Measurements from ENCODE around the gene CARD11.

Gene CARD11

GRCh38 chr7:2944739-2945138, 98.9 kb downstream of the CARD11 start:
- Histone ChIP-seq H3K4me3 (replicated peaks; ENCODE audit: insufficient read depth, low read length) (no peak overlapping the region), H3K27me3 (ENCODE audit: insufficient read depth, poor library complexity, severe bottlenecking) (no peaks in the 10 kb centered on the region), H3K27ac (replicated peaks) (no peak overlapping the region)
- TF ChIP-seq SPI1 (IDR thresholded peaks at IDR 0.05; ENCODE audit: borderline replicate concordance, low read depth) (peak; percentile 56; the same call in 1 of the 2 replicates), CTCF (IDR thresholded peaks at IDR 0.05; ENCODE audit: insufficient read depth, low read length) (no peak), GABPA (IDR thresholded peaks at IDR 0.05; ENCODE audit: low read depth) (no peak), REST (IDR thresholded peaks at IDR 0.05; ENCODE audit: insufficient replicate concordance, low read depth) (no peak), POLR2AphosphoS5 (IDR thresholded peaks at IDR 0.05; ENCODE audit: low read depth) (no peak)
- DNase-seq (ENCODE audit: low read depth in 1 of 2, low spot score in 1 of 2): no peak

- TF ChIP-seq POLR2AphosphoS5 (IDR thresholded peaks at IDR 0.05; ENCODE audit: low read depth) (no peak), CTCF (IDR thresholded peaks at IDR 0.05; ENCODE audit: insufficient read depth, low read length) (no peak), GABPA (IDR thresholded peaks at IDR 0.05; ENCODE audit: low read depth) (no peak), REST (IDR thresholded peaks at IDR 0.05; ENCODE audit: insufficient replicate concordance, low read depth) (no peak), SPI1 (IDR thresholded peaks at IDR 0.05; ENCODE audit: borderline replicate concordance, low read depth) (no peak)
- no peak overlapping the region for H3K27ac ChIP-seq (replicated peaks)
- no peak for DNase-seq (ENCODE audit: low read depth in 1 of 2, low spot score in 1 of 2)
- no peak overlapping the region for H3K4me3 ChIP-seq (replicated peaks; ENCODE audit: insufficient read depth, low read length)
- no peaks in the 10 kb centered on the region for H3K27me3 ChIP-seq (ENCODE audit: insufficient read depth, poor library complexity, severe bottlenecking)
Observed at GRCh38 chr7:2943851-2944601, 99.6 kb downstream of the CARD11 start.

GRCh38 chr7:2941216-2941859, 102.3 kb downstream of the CARD11 start:
- TF ChIP-seq SPI1 (IDR thresholded peaks at IDR 0.05; ENCODE audit: borderline replicate concordance, low read depth): no peak
- TF ChIP-seq POLR2AphosphoS5 (IDR thresholded peaks at IDR 0.05; ENCODE audit: low read depth): no peak
- no peak for TF ChIP-seq GABPA (IDR thresholded peaks at IDR 0.05; ENCODE audit: low read depth)
- TF ChIP-seq REST (IDR thresholded peaks at IDR 0.05; ENCODE audit: insufficient replicate concordance, low read depth): no peak
- no peak for TF ChIP-seq CTCF (IDR thresholded peaks at IDR 0.05; ENCODE audit: insufficient read depth, low read length)
- H3K4me3 ChIP-seq (replicated peaks; ENCODE audit: insufficient read depth, low read length): no peak overlapping the region
- H3K27ac ChIP-seq (replicated peaks): peak overlapping the region; percentile 48
- peak in 1 of 2 experiments; percentile 35 for DNase-seq (ENCODE audit: low read depth in 1 of 2, low spot score in 1 of 2)
- H3K27me3 ChIP-seq (ENCODE audit: insufficient read depth, poor library complexity, severe bottlenecking): no peaks in the 10 kb centered on the region

Measured in HL-60 (cell line).